H1 (cell line): Measurements from ENCODE around the gene P4HA3. TPM values are rescaled to one million over a fixed set of nuclear protein-coding genes. Genes with fewer than 3 reads are reported as not detected.

Experiments used
- CTCF ChIA-PET: fragments of 300-600 bp; sonication (Branson Sonifier 250); formaldehyde crosslinking; loops from one replicate; lab custom pipeline; 2021; ENCODE audit not compliant: partially characterized antibody; lab: Charles Lee
- POLR2A ChIA-PET: fragments of 300-600 bp; sonication (Branson Sonifier 250); formaldehyde crosslinking; loops from one replicate; lab custom pipeline; 2021; ENCODE audit warnings: inconsistent platforms; ENCODE audit not compliant: partially characterized antibody; lab: Charles Lee
- DNase-seq, 2 experiments: peaks; one replicate each; pipeline versions ENCODE4 v3.0.0 to v3.0.0-alpha.2; 2010 to 2022; ENCODE audit warnings: low spot score in 2 of 2, low read depth in 1 of 2, mixed read lengths in 1 of 2
- FAIRE-seq: peaks from 2 replicates; lab custom pipeline; 2011; peaks lifted over from hg19 to GRCh38; lab: Jason Lieb, UNC
- H2AFZ ChIP-seq: 2 replicates; pipeline ENCODE4 v1.8.1; 2012; ENCODE audit warnings: low read length, inconsistent platforms
- H2AK5ac ChIP-seq: 2 replicates; pipeline ENCODE4 v1.6.1; 2013; ENCODE audit warnings: low read depth, low read length
- H2BK120ac ChIP-seq: replicated peaks from 2 replicates; pipeline ENCODE3; 2013; ENCODE audit warnings: low read depth, low read length, inconsistent platforms
- H2BK12ac ChIP-seq: 2 replicates; pipeline ENCODE4 v1.6.1; 2013; ENCODE audit warnings: low read depth, low read length
- H2BK15ac ChIP-seq: 2 replicates; pipeline ENCODE4 v1.6.1; 2013; ENCODE audit warnings: low read length
- H2BK20ac ChIP-seq: 2 replicates; pipeline ENCODE4 v1.6.1; 2013; ENCODE audit warnings: low read length
- H2BK5ac ChIP-seq: 2 replicates; pipeline ENCODE4 v1.6.1; 2013; ENCODE audit warnings: low read depth, low read length
- H3K14ac ChIP-seq: 2 replicates; pipeline ENCODE4 v1.6.1; 2013; ENCODE audit warnings: inconsistent platforms; ENCODE audit not compliant: insufficient read length
- H3K18ac ChIP-seq: 2 replicates; pipeline ENCODE4 v1.6.1; 2013; ENCODE audit warnings: low read length; ENCODE audit errors: extremely low read depth
- H3K23ac ChIP-seq: 2 replicates; pipeline ENCODE4 v1.6.1; 2013; ENCODE audit warnings: inconsistent platforms; ENCODE audit not compliant: insufficient read length
- H3K23me2 ChIP-seq: 2 replicates; pipeline ENCODE4 v1.6.1; 2013; ENCODE audit warnings: low read depth, low read length
- H3K27ac ChIP-seq: 2 replicates; pipeline ENCODE4 v1.6.1; 2011; ENCODE audit warnings: low read depth, low read length, inconsistent platforms
- H3K27me3 ChIP-seq, 4 experiments: replicated peaks in 1 of 4; 1 replicate in 1 of 4; 2 replicates in 3 of 4; pipeline versions ENCODE4 v1.6.1 to v1.8.1; 2011 to 2013; ENCODE audit warnings: low read length in 3 of 4, mild to moderate bottlenecking in 3 of 4, inconsistent platforms in 2 of 4, mixed read lengths in 2 of 4, moderate library complexity in 1 of 4; ENCODE audit not compliant: control insufficient read depth in 3 of 4, insufficient read depth in 3 of 4; ENCODE audit errors: extremely low read depth in 1 of 4
- H3K36me3 ChIP-seq, 4 experiments: 2 replicates each; pipeline versions ENCODE4 v1.6.1 to v1.8.1; 2011 to 2013; ENCODE audit warnings: mild to moderate bottlenecking in 4 of 4, low read length in 3 of 4, moderate library complexity in 2 of 4, control low read depth in 1 of 4, inconsistent platforms in 1 of 4; ENCODE audit not compliant: insufficient read depth in 4 of 4, control insufficient read depth in 2 of 4
- H3K4ac ChIP-seq: replicated peaks from 2 replicates; pipeline ENCODE3; 2013; ENCODE audit warnings: low read length, low read depth, mixed read lengths, inconsistent platforms; ENCODE audit not compliant: insufficient read length
- H3K4me1 ChIP-seq, 4 experiments: replicated peaks in 1 of 4; 1 replicate in 1 of 4; 2 replicates in 3 of 4; pipeline versions ENCODE4 v1.6.1 to v1.8.1; 2011 to 2013; ENCODE audit warnings: low read length in 3 of 4, inconsistent platforms in 2 of 4, mixed read lengths in 1 of 4; ENCODE audit not compliant: insufficient read depth in 4 of 4, control insufficient read depth in 3 of 4
- H3K4me2 ChIP-seq, 2 experiments: 2 replicates each; pipeline versions ENCODE4 v1.6.1 to v1.8.1; 2011 to 2013; ENCODE audit warnings: low read depth in 2 of 2, low read length in 2 of 2, control low read depth in 1 of 2, inconsistent platforms in 1 of 2, mild to moderate bottlenecking in 1 of 2; ENCODE audit not compliant: insufficient read depth in 1 of 2
- H3K4me3 ChIP-seq, 4 experiments: fragments of 200-600, 300-600 bp in 1 of 4; sonication (generic), shearing (Covaris generic), sonication (Bioruptor Twin) in 1 of 4; 2 replicates each; pipeline versions ENCODE4 v1.5.1 to v1.8.1; 2011 to 2016; ENCODE audit warnings: low read length in 4 of 4, low read depth in 3 of 4, control low read depth in 2 of 4, inconsistent platforms in 2 of 4, mild to moderate bottlenecking in 2 of 4, mixed read lengths in 1 of 4, moderate library complexity in 1 of 4; ENCODE audit not compliant: insufficient read depth in 2 of 4; ENCODE audit errors: extremely low read depth in 1 of 4
- H3K56ac ChIP-seq: replicated peaks from 2 replicates; pipeline ENCODE3; 2013; ENCODE audit warnings: low read depth, mild to moderate bottlenecking, mixed read lengths, low read length, inconsistent platforms; ENCODE audit not compliant: insufficient read length
- H3K79me1 ChIP-seq: 2 replicates; pipeline ENCODE4 v1.6.1; 2013; ENCODE audit warnings: low read depth, low read length, control low read depth
- H3K79me2 ChIP-seq, 2 experiments: 2 replicates each; pipeline versions ENCODE4 v1.6.1 to v1.8.1; 2012 to 2013; ENCODE audit warnings: low read length in 2 of 2, mild to moderate bottlenecking in 2 of 2, inconsistent platforms in 1 of 2; ENCODE audit not compliant: insufficient read depth in 2 of 2, control insufficient read depth in 1 of 2
- H3K9ac ChIP-seq, 4 experiments: replicated peaks in 1 of 4; 1 replicate in 1 of 4; 2 replicates in 3 of 4; pipeline versions ENCODE4 v1.6.1 to v1.8.1; 2011 to 2013; ENCODE audit warnings: low read depth in 3 of 4, low read length in 3 of 4, control low read depth in 2 of 4, mild to moderate bottlenecking in 2 of 4, moderate library complexity in 2 of 4, inconsistent platforms in 1 of 4; ENCODE audit errors: extremely low read depth in 1 of 4
- H3K9me3 ChIP-seq, 2 experiments: 2 replicates each; pipeline versions ENCODE4 v1.6.1 to v1.8.1; 2012 to 2013; ENCODE audit warnings: mild to moderate bottlenecking in 2 of 2, moderate library complexity in 2 of 2, control low read depth in 1 of 2, inconsistent platforms in 1 of 2, low read depth in 1 of 2, low read length in 1 of 2, mixed read lengths in 1 of 2; ENCODE audit not compliant: insufficient read depth in 2 of 2
- H4K20me1 ChIP-seq, 2 experiments: replicated peaks in 1 of 2; 2 replicates each; pipeline versions ENCODE3 to v1.8.1; 2011 to 2013; ENCODE audit warnings: inconsistent platforms in 2 of 2, low read length in 2 of 2, mild to moderate bottlenecking in 1 of 2; ENCODE audit not compliant: insufficient read depth in 2 of 2, control insufficient read depth in 1 of 2
- H4K5ac ChIP-seq: 2 replicates; pipeline ENCODE4 v1.6.1; 2013; ENCODE audit warnings: low read length, low read depth, mixed read lengths, inconsistent platforms; ENCODE audit not compliant: insufficient read length
- H4K8ac ChIP-seq: 2 replicates; pipeline ENCODE4 v1.8.0; 2013; ENCODE audit warnings: mild to moderate bottlenecking, moderate library complexity, low read length, inconsistent platforms; ENCODE audit not compliant: insufficient read depth; ENCODE audit errors: extremely low read depth
- H4K91ac ChIP-seq: replicated peaks from 2 replicates; pipeline ENCODE3; 2013; ENCODE audit warnings: low read length, mixed read lengths, inconsistent platforms; ENCODE audit not compliant: insufficient read length
- BACH1 ChIP-seq: IDR thresholded peaks from 2 replicates; pipeline ENCODE4 v1.6.1; 2012; ENCODE audit warnings: low read length, improper control_type of control experiment
- FOSL1 ChIP-seq: IDR thresholded peaks from 2 replicates; pipeline ENCODE4 v1.6.1; 2011; ENCODE audit warnings: mild to moderate bottlenecking, low read depth, low read length, moderate library complexity; ENCODE audit not compliant: insufficient read depth
- RAD21 ChIP-seq, 2 experiments: IDR thresholded peaks in 1 of 2; conservative IDR thresholded peaks in 1 of 2; 2 replicates each; pipeline ENCODE4 v1.6.1; 2011; ENCODE audit warnings: low read depth in 2 of 2, low read length in 2 of 2, improper control_type of control experiment in 1 of 2, inconsistent platforms in 1 of 2, mild to moderate bottlenecking in 1 of 2, moderate library complexity in 1 of 2
- TAF1 ChIP-seq: IDR thresholded peaks from 2 replicates; pipeline ENCODE4 v1.6.1; 2011; ENCODE audit warnings: mild to moderate bottlenecking, low read depth, low read length
- WGBS, 2 experiments: shearing (Covaris generic) in 1 of 2; methylation state at CpG; one replicate each; pipeline versions ENCODE4 v1.1.6 to v1.1.7; 2013 to 2015; ENCODE audit warnings: low lambda C conversion rate in 2 of 2, mixed read lengths in 2 of 2, inconsistent platforms in 1 of 2, low coverage in 1 of 2, missing lambda C conversion rate in 1 of 2; ENCODE audit not compliant: insufficient replicate concordance in 2 of 2, insufficient coverage in 1 of 2, insufficient read length in 1 of 2; ENCODE audit errors: extremely low coverage in 1 of 2, missing lambda C conversion rate in 1 of 2; 5-methylcytosine and 5-hydroxymethylcytosine counted together
- polyA plus RNA-seq, 7 experiments: library from polyadenylated mRNA; depleted of rRNA in 3 of 7; stranded (reverse) in 5 of 7; unstranded in 2 of 7; fragments of >200 nt in 5 of 7; fragments of 200-250 nt in 2 of 7; gene quantifications; 1 replicate in 5 of 7; 2 replicates in 1 of 7; 4 replicates in 1 of 7; pipeline versions ENCODE4 v1.2.1 to v1.2.3, GENCODE V29; 2011 to 2013; ENCODE audit warnings: missing spikeins in 2 of 7, mixed read lengths in 2 of 7
- total RNA-seq: library from RNA; stranded (reverse); fragmentation: NEBNext Ultra II Directional; extraction: Animal tissue kit (Norgen Biotek cat#: 25700); gene quantifications from 2 replicates; pipeline ENCODE4 v1.2.1, GENCODE V29; 2021

The P4HA3 gene
- total and polyA plus RNA-seq, 2 of the 8 experiments (the other 6 are each of a cell fraction or from before 2014, with no cell fraction given) = 0.06 TPM; not detected in 1

DNA sequence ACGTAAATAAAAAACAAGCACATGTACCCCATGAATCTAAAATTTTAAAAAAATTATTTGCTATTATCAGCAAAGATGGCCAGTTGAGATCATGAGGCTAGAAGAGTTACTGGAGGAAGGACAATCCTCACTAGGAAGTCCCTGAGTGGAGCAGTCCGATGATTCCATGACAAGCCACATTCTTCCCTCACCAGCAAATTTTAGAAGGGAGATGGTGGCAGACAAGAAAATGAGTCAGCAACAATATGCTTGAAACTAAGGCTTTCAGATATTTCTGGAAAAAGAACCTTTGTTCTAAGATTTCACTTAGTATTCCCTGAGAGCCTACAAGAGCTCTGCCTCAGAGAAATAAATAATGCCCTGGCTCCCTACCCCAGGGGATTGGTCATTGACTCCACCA lies 34.9 kb downstream of the P4HA3 start:
- H3K79me2 ChIP-seq = no peaks in the 10 kb centered on the region
- H3K79me1 ChIP-seq = no peaks in the 10 kb centered on the region
- H2AFZ ChIP-seq = no peak overlapping the region
- H3K4ac ChIP-seq = no peak overlapping the region
- no peak overlapping the region for H3K4me3 ChIP-seq
- 85% methylated on average over 2 of the region's 2 CpGs; no CpG with 5 or more reads in 1 of the 2 experiments for WGBS, 2 experiments
- FAIRE-seq (no peak), DNase-seq (no peak)
- no peaks in the 10 kb centered on the region for H4K20me1 ChIP-seq
- H2BK20ac ChIP-seq = no peak overlapping the region
- no peak overlapping the region for H3K9ac ChIP-seq
- no peak overlapping the region for H3K4me2 ChIP-seq
- no peaks in the 10 kb centered on the region for H3K36me3 ChIP-seq
- no peaks in the 10 kb centered on the region for H3K4me1 ChIP-seq
- H3K14ac ChIP-seq = no peak overlapping the region
- no peak overlapping the region for H2BK5ac ChIP-seq
- H3K27me3 ChIP-seq = no peaks in the 10 kb centered on the region
- H4K8ac ChIP-seq = no peak overlapping the region; the same call in 1 of the 2 replicates
- no peak overlapping the region for H2AK5ac ChIP-seq
- ChIA-PET POLR2A (no interaction called here), CTCF (interaction anchor here (0.8 to 1.1 kb wide), 2 partner anchors 21 to 176 kb away, joined by 3 read pairs; no protein-coding TSS in a partner anchor)
- H4K5ac ChIP-seq = no peak overlapping the region
- H2BK15ac ChIP-seq = no peak overlapping the region
- no peak overlapping the region for H3K27ac ChIP-seq
- no peak overlapping the region for H3K18ac ChIP-seq
- no peak overlapping the region for H4K91ac ChIP-seq
- no peak overlapping the region for H3K56ac ChIP-seq
- H3K23ac ChIP-seq = no peak overlapping the region
- no peaks in the 10 kb centered on the region for H3K23me2 ChIP-seq
- no peak overlapping the region for H2BK120ac ChIP-seq
- H2BK12ac ChIP-seq = no peak overlapping the region
- H3K9me3 ChIP-seq = no peaks in the 10 kb centered on the region
- TF ChIP-seq BACH1 = no peak
- no peak for TF ChIP-seq TAF1
- no peak for TF ChIP-seq FOSL1
- TF ChIP-seq RAD21 (IDR thresholded peaks at IDR 0.05 in 1 of 2, conservative IDR thresholded peaks at IDR 0.05 in 1 of 2; ENCODE audit: low read depth in 2 of 2, low read length in 2 of 2) = no peak
